ENCODE measurements around the gene GAL3ST3.

GRCh38 chr11:66042996-66043906, 5.7 kb downstream of the GAL3ST3 start:
- TF ChIP-seq POLR2A (IDR thresholded peaks at IDR 0.05) (no peak), CTCF (IDR thresholded peaks at IDR 0.05) (no peak)
